Cardiac muscle cell (in vitro differentiated cells and primary cell): ENCODE results near the gene TNFRSF25. TPM values are rescaled to one million over a fixed set of nuclear protein-coding genes. Genes with fewer than 3 reads are reported as not detected.

Experiments
- DNase-seq, 2 donors: peaks; one replicate each; pipeline versions ENCODE4 v3.0.0 to v3.0.0-alpha.2; 2010 to 2017; ENCODE audit warnings: low read depth in 1 of 2, low spot score in 1 of 2
- H3K27ac ChIP-seq: fragments of 200-600 bp; sonication (generic); 2 replicates; pipeline ENCODE4 v1.5.1; 2016
- H3K27me3 ChIP-seq: fragments of 200-600 bp; sonication (generic); 2 replicates; pipeline ENCODE4 v1.6.0; 2016; ENCODE audit warnings: control low read depth
- H3K36me3 ChIP-seq: fragments of 200-600 bp; sonication (generic); 2 replicates; pipeline ENCODE4 v1.5.1; 2016; ENCODE audit warnings: control low read depth
- H3K4me1 ChIP-seq: fragments of 200-600 bp; sonication (generic); 2 replicates; pipeline ENCODE4 v1.8.1; 2017; ENCODE audit warnings: low read depth, mild to moderate bottlenecking, mixed run types
- H3K4me3 ChIP-seq: fragments of 200-600 bp; sonication (generic); 2 replicates; pipeline ENCODE4 v1.5.1; 2016; ENCODE audit warnings: mild to moderate bottlenecking
- H3K9me3 ChIP-seq: fragments of 200-600 bp; sonication (generic); 2 replicates; pipeline ENCODE4 v1.5.1; 2017; ENCODE audit warnings: low read depth, mild to moderate bottlenecking, control low read depth
- polyA plus RNA-seq: library from polyadenylated mRNA; unstranded; fragments of >200 nt; fragmentation: Nextera tagmentation; extraction: Ambion mirVana; gene quantifications from 2 replicates; pipeline ENCODE4 v1.2.1, GENCODE V29; 2016
- total RNA-seq: library from RNA; depleted of rRNA; stranded (reverse); fragments of >200 nt; gene quantifications from 2 replicates; pipeline ENCODE4 v1.2.3, GENCODE V29; 2016
- TF ChIP-seq, protein P1 (sequence below): IDR thresholded peaks from 2 replicates; pipeline ENCODE4 v1.5.1; 2012; ENCODE audit warnings: low read depth, mild to moderate bottlenecking, low read length

The TNFRSF25 gene
- total and polyA plus RNA-seq, 2 experiments from 2014 or later, result 11.8 to 31.4 TPM

DNA sequence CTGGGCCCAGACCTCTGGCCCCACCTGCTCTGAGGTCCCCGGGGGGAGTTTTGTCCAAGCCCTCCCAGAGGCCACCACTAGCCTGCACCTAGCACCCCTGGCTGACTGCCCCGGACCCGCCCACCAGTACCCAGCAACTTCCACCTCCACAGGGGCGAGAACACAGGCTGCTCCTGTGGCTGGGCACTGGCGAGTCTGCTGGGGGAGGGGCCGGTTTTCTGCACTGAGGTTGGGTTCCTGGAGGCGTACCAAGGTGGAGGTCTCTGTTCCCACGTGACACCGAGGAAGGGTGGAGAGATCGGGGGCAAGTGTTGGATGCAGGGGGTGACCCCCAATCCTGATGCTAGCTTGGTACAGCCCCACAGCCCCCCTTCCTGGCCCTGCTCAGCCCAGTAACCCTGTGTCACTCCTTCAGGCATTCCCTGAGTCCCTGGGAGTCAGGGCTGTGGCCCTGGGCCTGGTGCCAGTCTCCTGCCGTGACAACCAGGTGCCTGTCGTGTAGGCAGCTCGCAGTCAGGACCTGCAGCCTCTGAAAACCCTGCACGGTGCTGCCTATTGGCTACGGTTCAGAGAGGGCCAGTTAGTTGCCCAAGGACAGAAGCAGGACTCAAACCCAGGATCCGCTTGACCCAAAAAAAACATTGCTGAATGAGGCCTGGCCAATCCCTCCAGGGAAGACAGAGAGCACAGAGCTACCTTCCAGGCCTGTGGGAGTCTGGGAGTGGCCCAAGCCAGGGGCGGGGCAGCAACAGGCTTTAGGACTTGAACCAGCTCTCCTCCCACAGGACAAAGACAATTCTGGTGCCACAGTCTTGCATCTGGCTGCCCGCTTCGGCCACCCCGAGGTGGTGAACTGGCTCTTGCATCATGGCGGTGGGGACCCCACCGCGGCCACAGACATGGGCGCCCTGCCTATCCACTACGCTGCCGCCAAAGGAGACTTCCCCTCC lies 38.3 kb downstream of the TNFRSF25 start:
- TF ChIP-seq, protein P1, sequence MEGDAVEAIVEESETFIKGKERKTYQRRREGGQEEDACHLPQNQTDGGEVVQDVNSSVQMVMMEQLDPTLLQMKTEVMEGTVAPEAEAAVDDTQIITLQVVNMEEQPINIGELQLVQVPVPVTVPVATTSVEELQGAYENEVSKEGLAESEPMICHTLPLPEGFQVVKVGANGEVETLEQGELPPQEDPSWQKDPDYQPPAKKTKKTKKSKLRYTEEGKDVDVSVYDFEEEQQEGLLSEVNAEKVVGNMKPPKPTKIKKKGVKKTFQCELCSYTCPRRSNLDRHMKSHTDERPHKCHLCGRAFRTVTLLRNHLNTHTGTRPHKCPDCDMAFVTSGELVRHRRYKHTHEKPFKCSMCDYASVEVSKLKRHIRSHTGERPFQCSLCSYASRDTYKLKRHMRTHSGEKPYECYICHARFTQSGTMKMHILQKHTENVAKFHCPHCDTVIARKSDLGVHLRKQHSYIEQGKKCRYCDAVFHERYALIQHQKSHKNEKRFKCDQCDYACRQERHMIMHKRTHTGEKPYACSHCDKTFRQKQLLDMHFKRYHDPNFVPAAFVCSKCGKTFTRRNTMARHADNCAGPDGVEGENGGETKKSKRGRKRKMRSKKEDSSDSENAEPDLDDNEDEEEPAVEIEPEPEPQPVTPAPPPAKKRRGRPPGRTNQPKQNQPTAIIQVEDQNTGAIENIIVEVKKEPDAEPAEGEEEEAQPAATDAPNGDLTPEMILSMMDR, result no peak
- Histone ChIP-seq H3K27ac (no peak overlapping the region), H3K4me3 (no peak overlapping the region), H3K9me3 (no peaks in the 10 kb centered on the region), H3K4me1 (no peaks in the 10 kb centered on the region), H3K36me3 (no peaks in the 10 kb centered on the region), H3K27me3 (peaks cover 55% of the 10 kb centered on the region)
- no peak for DNase-seq

GRCh38 chr1:6426972-6427350 lies 39.0 kb downstream of the TNFRSF25 start:
- TF ChIP-seq, protein P1, result no peak
- H3K4me3 ChIP-seq, result no peak overlapping the region
- H3K27ac ChIP-seq, result no peak overlapping the region
- no peaks in the 10 kb centered on the region for H3K36me3 ChIP-seq
- no peak for DNase-seq
- no peaks in the 10 kb centered on the region for H3K9me3 ChIP-seq
- no peaks in the 10 kb centered on the region for H3K4me1 ChIP-seq
- peaks cover 62% of the 10 kb centered on the region for H3K27me3 ChIP-seq

DNA sequence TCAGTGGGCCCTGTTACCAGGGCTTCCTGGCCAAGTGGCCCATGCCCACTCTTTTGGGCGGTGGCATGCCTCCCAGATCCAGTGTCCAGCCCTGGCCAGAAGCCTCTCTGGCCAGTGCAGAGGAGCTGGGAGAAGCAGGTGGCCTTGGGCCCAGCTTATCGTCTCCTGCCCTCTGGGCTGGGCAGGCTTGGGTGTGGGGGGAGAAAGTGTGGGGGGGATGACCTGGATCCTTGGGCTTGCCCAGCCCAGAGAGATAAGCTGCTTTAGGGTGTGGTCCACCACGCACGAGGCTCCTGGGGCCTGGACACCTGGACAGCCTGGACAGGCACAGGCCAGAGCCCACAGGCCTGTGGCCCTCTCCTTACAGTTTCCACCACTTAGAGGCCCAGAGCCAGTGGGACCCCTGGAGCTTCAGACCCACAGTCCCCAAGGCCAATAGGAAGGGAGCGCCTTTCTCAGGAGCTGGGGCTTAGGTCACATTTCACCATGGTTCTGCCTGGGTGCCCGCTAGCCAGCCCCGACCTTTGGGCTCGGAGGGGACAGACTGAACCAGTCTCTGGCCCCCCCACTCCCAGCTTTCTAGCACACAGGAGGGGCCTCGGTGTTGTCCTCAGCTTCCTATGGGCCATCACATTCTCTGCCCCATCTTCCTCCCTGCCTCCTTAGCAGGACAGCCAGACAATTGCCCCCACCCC lies 39.5 kb downstream of the TNFRSF25 start:
- Histone ChIP-seq H3K4me1 (no peaks in the 10 kb centered on the region), H3K27ac (no peak overlapping the region), H3K9me3 (no peaks in the 10 kb centered on the region), H3K36me3 (no peaks in the 10 kb centered on the region), H3K4me3 (no peak overlapping the region), H3K27me3 (peaks cover 68% of the 10 kb centered on the region)
- no peak for DNase-seq
- TF ChIP-seq, protein P1, result no peak

DNA sequence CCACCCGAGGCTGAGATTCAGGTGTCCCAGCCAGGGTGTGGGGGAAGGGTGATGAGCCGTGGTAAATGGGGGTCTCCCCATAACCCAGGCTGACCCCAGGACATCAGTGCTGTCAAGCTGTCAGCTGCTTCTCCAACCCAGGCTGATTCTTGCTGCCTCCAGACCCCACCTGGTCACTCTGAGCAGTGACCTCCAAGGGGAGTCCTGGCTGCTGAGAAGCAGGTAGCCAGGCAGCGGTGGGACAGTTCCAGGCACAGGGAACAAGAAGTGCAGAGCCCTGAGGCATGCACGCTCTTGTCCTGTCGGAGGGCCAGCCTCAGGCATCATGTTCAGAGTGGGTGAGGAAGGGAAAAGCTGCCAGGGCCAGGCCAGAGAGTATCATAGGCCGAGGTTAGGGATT lies 40.3 kb downstream of the TNFRSF25 start:
- Histone ChIP-seq H3K4me1 (no peaks in the 10 kb centered on the region), H3K27ac (no peak overlapping the region), H3K36me3 (no peaks in the 10 kb centered on the region), H3K27me3 (peaks cover 73% of the 10 kb centered on the region), H3K9me3 (no peaks in the 10 kb centered on the region), H3K4me3 (no peak overlapping the region)
- TF ChIP-seq, protein P1, result no peak
- DNase-seq, result no peak

DNA sequence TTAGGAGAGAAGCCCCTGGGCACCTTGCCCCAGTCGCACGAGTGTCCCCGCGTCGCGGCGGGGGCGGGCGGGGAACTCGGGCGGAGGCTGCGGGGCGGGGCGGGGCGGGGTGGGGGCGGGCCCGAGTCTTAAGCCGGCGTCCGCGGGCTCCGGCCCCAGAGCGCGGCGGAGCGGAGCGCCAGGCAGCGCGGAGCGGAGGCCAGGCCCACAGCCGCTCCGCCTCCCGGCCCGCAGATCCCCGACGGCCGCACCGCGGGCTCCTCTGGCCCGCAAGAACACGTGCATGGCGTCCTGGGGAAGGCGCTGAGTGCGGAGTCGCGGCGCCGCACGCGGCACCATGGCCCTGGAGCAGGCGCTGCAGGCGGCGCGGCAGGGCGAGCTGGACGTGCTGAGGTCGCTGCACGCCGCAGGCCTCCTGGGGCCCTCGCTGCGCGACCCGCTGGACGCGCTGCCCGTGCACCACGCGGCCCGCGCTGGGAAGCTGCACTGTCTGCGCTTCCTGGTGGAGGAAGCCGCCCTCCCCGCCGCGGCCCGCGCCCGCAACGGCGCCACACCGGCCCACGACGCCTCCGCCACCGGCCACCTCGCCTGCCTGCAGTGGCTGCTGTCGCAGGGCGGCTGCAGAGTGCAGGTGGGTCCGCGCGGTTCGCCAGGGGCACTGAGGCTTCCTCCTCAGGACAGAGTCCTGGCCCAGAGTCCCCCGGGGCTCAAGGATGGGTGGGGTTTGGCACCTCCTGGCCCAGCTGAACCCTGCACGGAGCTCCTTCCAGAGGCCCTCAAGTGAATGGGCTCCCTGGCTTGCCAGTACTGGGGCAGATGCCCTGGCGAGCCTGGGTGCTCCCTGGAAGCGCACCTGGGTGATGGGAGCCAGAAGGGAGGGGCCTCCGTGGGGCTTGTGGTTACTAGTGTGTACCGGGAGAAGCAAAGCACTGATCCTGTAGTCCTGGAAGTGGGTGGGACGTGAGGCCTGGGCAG lies 41.1 kb downstream of the TNFRSF25 start, which contains the start of gene ESPN:
Gene ESPN, plus strand, starts transcription at position 158 of the 975 bp plus-strand sequence. Its CDS starts 180 bp downstream, at position 338.
- H3K27ac ChIP-seq, result no peak within 1 kb of the TSS
- H3K4me1 ChIP-seq, result peaks cover 1% of the 10 kb centered on the region
- DNase-seq, result no peak
- H3K4me3 ChIP-seq, result no peak within 1 kb of the TSS
- TF ChIP-seq, protein P1, result no peak
- H3K9me3 ChIP-seq, result no peaks in the 10 kb centered on the region
- peaks cover 80% of the 10 kb centered on the region for H3K27me3 ChIP-seq
- no peaks in the 10 kb centered on the region for H3K36me3 ChIP-seq
